Fibroblast of lung (primary cell): ENCODE measurements around the gene PGAM4. TPM values are rescaled to one million over a fixed set of nuclear protein-coding genes. Genes with fewer than 3 reads are reported as not detected.

Experiments
- DNase-seq, 2 donors: peaks; one replicate each; pipeline versions ENCODE4 v3.0.0 to v3.0.0-alpha.2; 2010; ENCODE audit warnings: low read depth in 2 of 2
- H2AFZ ChIP-seq: 2 replicates; pipeline ENCODE4 v1.5.1; 2012; ENCODE audit warnings: low read length, control low read depth, inconsistent platforms
- H3K27ac ChIP-seq: 2 replicates; pipeline ENCODE4 v1.5.1; 2011; ENCODE audit warnings: low read length, control low read depth; ENCODE audit not compliant: insufficient read depth
- H3K27me3 ChIP-seq: 2 replicates; pipeline ENCODE4 v1.5.1; 2011; ENCODE audit warnings: mild to moderate bottlenecking, low read length; ENCODE audit not compliant: control insufficient read depth, insufficient read depth
- H3K36me3 ChIP-seq: 2 replicates; pipeline ENCODE4 v1.5.1; 2011; ENCODE audit warnings: low read length; ENCODE audit not compliant: control insufficient read depth, insufficient read depth
- H3K4me1 ChIP-seq: 2 replicates; pipeline ENCODE4 v1.5.1; 2011; ENCODE audit warnings: low read length; ENCODE audit not compliant: control insufficient read depth, insufficient read depth; ENCODE audit errors: extremely low read depth
- H3K4me2 ChIP-seq: 2 replicates; pipeline ENCODE4 v1.5.1; 2011; ENCODE audit warnings: low read length, control low read depth; ENCODE audit not compliant: insufficient read depth; ENCODE audit errors: extremely low read depth
- H3K4me3 ChIP-seq, 4 experiments: fragments of 200-600 bp in 1 of 4; sonication (generic) in 1 of 4; replicated peaks in 1 of 4; 2 replicates each; pipeline ENCODE4 v1.5.1; 2011 to 2016; ENCODE audit warnings: low read length in 4 of 4, low read depth in 3 of 4, mild to moderate bottlenecking in 3 of 4, control low read depth in 2 of 4, inconsistent platforms in 1 of 4, mixed read lengths in 1 of 4; ENCODE audit not compliant: insufficient read depth in 1 of 4; ENCODE audit errors: control extremely low read depth in 1 of 4
- H3K79me2 ChIP-seq: 2 replicates; pipeline ENCODE4 v1.5.1; 2012; ENCODE audit warnings: mild to moderate bottlenecking, low read length, inconsistent platforms; ENCODE audit not compliant: control insufficient read depth, insufficient read depth
- H3K9ac ChIP-seq: 2 replicates; pipeline ENCODE4 v1.5.1; 2011; ENCODE audit warnings: mild to moderate bottlenecking, low read length, control low read depth; ENCODE audit not compliant: insufficient read depth
- H3K9me3 ChIP-seq: 2 replicates; pipeline ENCODE4 v1.5.1; 2012; ENCODE audit warnings: low read depth, low read length; ENCODE audit not compliant: control insufficient read depth, insufficient read depth
- H4K20me1 ChIP-seq: 2 replicates; pipeline ENCODE4 v1.5.1; 2011; ENCODE audit warnings: low read length; ENCODE audit not compliant: control insufficient read depth, insufficient read depth; ENCODE audit errors: extremely low read depth
- CTCF ChIP-seq, 2 donors: IDR thresholded peaks in 1 of 2; conservative IDR thresholded peaks in 1 of 2; 1 replicate in 1 of 2; 2 replicates in 1 of 2; pipeline ENCODE4 v1.5.1; 2011 to 2012; ENCODE audit warnings: low read length in 2 of 2, control low read depth in 1 of 2, inconsistent platforms in 1 of 2, low read depth in 1 of 2, mild to moderate bottlenecking in 1 of 2
- EZH2 ChIP-seq: IDR thresholded peaks from 2 replicates; pipeline ENCODE4 v1.5.1; 2012; ENCODE audit warnings: low read length, control low read depth, mild to moderate bottlenecking; ENCODE audit errors: missing control alignments
- polyA plus RNA-seq, 2 donors: library from polyadenylated mRNA; depleted of rRNA in 1 of 2; stranded (reverse) in 1 of 2; unstranded in 1 of 2; fragments of >200 nt; gene quantifications; 2 replicates each; pipeline ENCODE4 v1.2.1, GENCODE V29; 2011 to 2012; ENCODE audit warnings: missing spikeins in 1 of 2
- total RNA-seq: library from RNA; depleted of rRNA; stranded (reverse); fragments of >200 nt; gene quantifications from 2 replicates; pipeline ENCODE4 v1.2.1, GENCODE V29; 2014

The PGAM4 gene
- total and polyA plus RNA-seq, 2 donors (not counting 1 experiment from before 2014, with no cell fraction given) = 0.39 TPM; not detected in 1

GRCh38 chrX:77935886-77936285 lies 33.6 kb downstream of the PGAM4 start:
- Histone ChIP-seq H3K9me3 (no peaks in the 10 kb centered on the region), H3K27me3 (no peaks in the 10 kb centered on the region), H3K27ac (no peak overlapping the region), H2AFZ (no peak overlapping the region), H3K4me1 (no peaks in the 10 kb centered on the region), H3K36me3 (no peaks in the 10 kb centered on the region), H3K9ac (no peak overlapping the region), H3K4me2 (no peak overlapping the region), H3K4me3 (no peak overlapping the region), H3K79me2 (no peaks in the 10 kb centered on the region), H4K20me1 (no peaks in the 10 kb centered on the region)
- TF ChIP-seq EZH2 (no peak), CTCF (conservative IDR thresholded peaks at IDR 0.05 in 1 of 2, IDR thresholded peaks at IDR 0.05 in 1 of 2; ENCODE audit: low read depth in 1 of 2, low read length in 2 of 2) (no peak)
- DNase-seq = peak in 1 of 2 donors; percentile 34

GRCh38 chrX:77930581-77930980 lies 38.9 kb downstream of the PGAM4 start:
- TF ChIP-seq CTCF (conservative IDR thresholded peaks at IDR 0.05 in 1 of 2, IDR thresholded peaks at IDR 0.05 in 1 of 2; ENCODE audit: low read depth in 1 of 2, low read length in 2 of 2) (no peak), EZH2 (no peak)

GRCh38 chrX:77925764-77926163 lies 43.7 kb downstream of the PGAM4 start:
- Histone ChIP-seq H4K20me1 (no peaks in the 10 kb centered on the region), H3K4me2 (peak overlapping the region; percentile 51), H2AFZ (no peak overlapping the region), H3K4me1 (no peaks in the 10 kb centered on the region), H3K79me2 (no peaks in the 10 kb centered on the region), H3K9ac (no peak overlapping the region), H3K4me3 (no peak overlapping the region), H3K36me3 (no peaks in the 10 kb centered on the region), H3K27me3 (no peaks in the 10 kb centered on the region), H3K27ac (no peak overlapping the region), H3K9me3 (no peaks in the 10 kb centered on the region)
- no peak for DNase-seq
- TF ChIP-seq CTCF (conservative IDR thresholded peaks at IDR 0.05 in 1 of 2, IDR thresholded peaks at IDR 0.05 in 1 of 2; ENCODE audit: low read depth in 1 of 2, low read length in 2 of 2) (no peak), EZH2 (no peak)

More at GRCh38 chrX:77930581-77930980, 38.9 kb downstream of the PGAM4 start:
- no peak overlapping the region for H2AFZ ChIP-seq
- no peak for DNase-seq
- H3K36me3 ChIP-seq = no peaks in the 10 kb centered on the region
- no peaks in the 10 kb centered on the region for H3K79me2 ChIP-seq
- no peak overlapping the region for H3K4me2 ChIP-seq
- no peaks in the 10 kb centered on the region for H4K20me1 ChIP-seq
- no peaks in the 10 kb centered on the region for H3K9me3 ChIP-seq
- no peak overlapping the region for H3K9ac ChIP-seq
- no peaks in the 10 kb centered on the region for H3K27me3 ChIP-seq
- H3K4me1 ChIP-seq = no peaks in the 10 kb centered on the region
- no peak overlapping the region for H3K27ac ChIP-seq
- no peak overlapping the region for H3K4me3 ChIP-seq
